ENCODE measurements around the gene SFXN3. TPM values are rescaled to one million over a fixed set of nuclear protein-coding genes. Genes with fewer than 3 reads are reported as not detected.
A peak's percentile ranks its signal among the peaks of the same experiment; 100 is the strongest.

Gene SFXN3
- total and polyA plus RNA-seq, 2 of the 13 experiments (the other 11 are each of a cell fraction or from before 2014, with no cell fraction given), result 16.8 to 71.5 TPM

DNA sequence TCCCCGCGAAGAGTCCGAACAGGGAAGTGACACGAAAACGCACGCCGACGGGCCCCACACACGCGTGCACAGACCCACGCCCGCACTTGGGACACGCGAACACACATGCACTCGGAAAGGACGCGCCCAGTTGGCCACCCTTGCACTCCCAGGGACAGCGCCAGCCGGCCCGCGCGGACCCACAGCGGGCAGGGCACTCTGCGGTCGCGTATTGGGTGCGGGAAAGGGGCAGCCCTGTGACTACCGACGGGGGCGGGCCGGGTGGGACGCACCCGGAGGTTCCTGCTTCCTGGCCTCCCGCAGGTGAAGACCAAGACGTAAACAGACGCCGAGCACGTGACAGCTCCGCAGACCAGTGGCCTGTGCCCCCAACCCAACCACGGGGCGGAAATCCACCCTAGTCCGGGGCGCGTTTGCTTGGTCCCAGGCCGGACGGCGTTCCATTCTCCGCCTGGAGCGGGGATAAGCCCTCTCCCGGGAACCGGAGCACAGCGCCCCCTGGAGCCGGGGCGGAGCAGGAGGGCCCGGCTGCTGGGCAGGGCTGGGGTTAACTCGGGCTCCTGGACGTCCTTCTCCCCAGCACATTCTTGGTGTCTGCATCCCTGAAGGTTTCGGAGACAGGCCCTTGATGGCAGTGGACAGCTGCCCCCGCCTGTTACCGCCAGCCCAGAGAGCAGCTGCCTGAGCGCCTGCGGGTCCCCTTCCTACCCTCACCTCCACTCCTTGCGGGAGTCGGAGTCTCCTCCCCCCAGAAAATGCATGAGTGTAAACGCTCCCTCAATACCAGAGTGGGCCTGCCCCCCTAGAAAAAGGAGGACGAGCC lies 33.5 kb upstream of the SFXN3 start (continued):
- TF ChIP-seq ZNF883 (CRISPR knock-in tag; IDR thresholded peaks at IDR 0.05; ENCODE audit: not compliant biosample characterization), result no peak
- TF ChIP-seq GLI4 (CRISPR knock-in tag; IDR thresholded peaks at IDR 0.05; ENCODE audit: borderline replicate concordance), result no peak
- no peak for TF ChIP-seq TCF7 (IDR thresholded peaks at IDR 0.05; ENCODE audit: low read depth)
- TF ChIP-seq, protein P1, sequence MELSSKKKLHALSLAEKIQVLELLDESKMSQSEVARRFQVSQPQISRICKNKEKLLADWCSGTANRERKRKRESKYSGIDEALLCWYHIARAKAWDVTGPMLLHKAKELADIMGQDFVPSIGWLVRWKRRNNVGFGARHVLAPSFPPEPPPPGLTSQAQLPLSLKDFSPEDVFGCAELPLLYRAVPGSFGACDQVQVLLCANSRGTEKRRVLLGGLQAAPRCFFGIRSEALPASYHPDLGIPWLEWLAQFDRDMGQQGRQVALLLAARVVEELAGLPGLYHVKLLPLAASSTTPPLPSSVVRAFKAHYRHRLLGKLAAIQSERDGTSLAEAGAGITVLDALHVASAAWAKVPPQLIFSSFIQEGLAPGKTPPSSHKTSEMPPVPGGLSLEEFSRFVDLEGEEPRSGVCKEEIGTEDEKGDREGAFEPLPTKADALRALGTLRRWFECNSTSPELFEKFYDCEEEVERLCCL (CRISPR knock-in tag; IDR thresholded peaks at IDR 0.05; ENCODE audit: borderline replicate concordance), result no peak; the same call in 1 of the 2 replicates
- TF ChIP-seq ZNF20 (CRISPR knock-in tag; IDR thresholded peaks at IDR 0.05), result no peak
- TF ChIP-seq EHMT2 (IDR thresholded peaks at IDR 0.05; ENCODE audit: borderline replicate concordance, low read depth, low read length), result no peak
- TF ChIP-seq ZSCAN31 (CRISPR knock-in tag; IDR thresholded peaks at IDR 0.05; ENCODE audit: low read depth), result no peak
- TF ChIP-seq SAFB2 (CRISPR knock-in tag; IDR thresholded peaks at IDR 0.05; ENCODE audit: borderline replicate concordance, low read depth), result peak; percentile 14; the same call in 1 of the 2 replicates
- TF ChIP-seq, protein P2, sequence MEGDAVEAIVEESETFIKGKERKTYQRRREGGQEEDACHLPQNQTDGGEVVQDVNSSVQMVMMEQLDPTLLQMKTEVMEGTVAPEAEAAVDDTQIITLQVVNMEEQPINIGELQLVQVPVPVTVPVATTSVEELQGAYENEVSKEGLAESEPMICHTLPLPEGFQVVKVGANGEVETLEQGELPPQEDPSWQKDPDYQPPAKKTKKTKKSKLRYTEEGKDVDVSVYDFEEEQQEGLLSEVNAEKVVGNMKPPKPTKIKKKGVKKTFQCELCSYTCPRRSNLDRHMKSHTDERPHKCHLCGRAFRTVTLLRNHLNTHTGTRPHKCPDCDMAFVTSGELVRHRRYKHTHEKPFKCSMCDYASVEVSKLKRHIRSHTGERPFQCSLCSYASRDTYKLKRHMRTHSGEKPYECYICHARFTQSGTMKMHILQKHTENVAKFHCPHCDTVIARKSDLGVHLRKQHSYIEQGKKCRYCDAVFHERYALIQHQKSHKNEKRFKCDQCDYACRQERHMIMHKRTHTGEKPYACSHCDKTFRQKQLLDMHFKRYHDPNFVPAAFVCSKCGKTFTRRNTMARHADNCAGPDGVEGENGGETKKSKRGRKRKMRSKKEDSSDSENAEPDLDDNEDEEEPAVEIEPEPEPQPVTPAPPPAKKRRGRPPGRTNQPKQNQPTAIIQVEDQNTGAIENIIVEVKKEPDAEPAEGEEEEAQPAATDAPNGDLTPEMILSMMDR (CRISPR knock-in tag; IDR thresholded peaks at IDR 0.05), result peak; percentile 88
- no peak for TF ChIP-seq ATAD3A (CRISPR knock-in tag; IDR thresholded peaks at IDR 0.05)
- TF ChIP-seq, protein P3, sequence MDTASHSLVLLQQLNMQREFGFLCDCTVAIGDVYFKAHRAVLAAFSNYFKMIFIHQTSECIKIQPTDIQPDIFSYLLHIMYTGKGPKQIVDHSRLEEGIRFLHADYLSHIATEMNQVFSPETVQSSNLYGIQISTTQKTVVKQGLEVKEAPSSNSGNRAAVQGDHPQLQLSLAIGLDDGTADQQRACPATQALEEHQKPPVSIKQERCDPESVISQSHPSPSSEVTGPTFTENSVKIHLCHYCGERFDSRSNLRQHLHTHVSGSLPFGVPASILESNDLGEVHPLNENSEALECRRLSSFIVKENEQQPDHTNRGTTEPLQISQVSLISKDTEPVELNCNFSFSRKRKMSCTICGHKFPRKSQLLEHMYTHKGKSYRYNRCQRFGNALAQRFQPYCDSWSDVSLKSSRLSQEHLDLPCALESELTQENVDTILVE (CRISPR knock-in tag; IDR thresholded peaks at IDR 0.05), result 0 out of 2 replicates have a peak, but pooled peaks have one; percentile 52
- TF ChIP-seq NFKBIZ (CRISPR knock-in tag; IDR thresholded peaks at IDR 0.05), result no peak; the same call in 1 of the 2 replicates
- TF ChIP-seq, protein P4, sequence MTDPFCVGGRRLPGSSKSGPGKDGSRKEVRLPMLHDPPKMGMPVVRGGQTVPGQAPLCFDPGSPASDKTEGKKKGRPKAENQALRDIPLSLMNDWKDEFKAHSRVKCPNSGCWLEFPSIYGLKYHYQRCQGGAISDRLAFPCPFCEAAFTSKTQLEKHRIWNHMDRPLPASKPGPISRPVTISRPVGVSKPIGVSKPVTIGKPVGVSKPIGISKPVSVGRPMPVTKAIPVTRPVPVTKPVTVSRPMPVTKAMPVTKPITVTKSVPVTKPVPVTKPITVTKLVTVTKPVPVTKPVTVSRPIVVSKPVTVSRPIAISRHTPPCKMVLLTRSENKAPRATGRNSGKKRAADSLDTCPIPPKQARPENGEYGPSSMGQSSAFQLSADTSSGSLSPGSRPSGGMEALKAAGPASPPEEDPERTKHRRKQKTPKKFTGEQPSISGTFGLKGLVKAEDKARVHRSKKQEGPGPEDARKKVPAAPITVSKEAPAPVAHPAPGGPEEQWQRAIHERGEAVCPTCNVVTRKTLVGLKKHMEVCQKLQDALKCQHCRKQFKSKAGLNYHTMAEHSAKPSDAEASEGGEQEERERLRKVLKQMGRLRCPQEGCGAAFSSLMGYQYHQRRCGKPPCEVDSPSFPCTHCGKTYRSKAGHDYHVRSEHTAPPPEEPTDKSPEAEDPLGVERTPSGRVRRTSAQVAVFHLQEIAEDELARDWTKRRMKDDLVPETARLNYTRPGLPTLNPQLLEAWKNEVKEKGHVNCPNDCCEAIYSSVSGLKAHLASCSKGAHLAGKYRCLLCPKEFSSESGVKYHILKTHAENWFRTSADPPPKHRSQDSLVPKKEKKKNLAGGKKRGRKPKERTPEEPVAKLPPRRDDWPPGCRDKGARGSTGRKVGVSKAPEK (CRISPR knock-in tag; IDR thresholded peaks at IDR 0.05; ENCODE audit: borderline replicate concordance), result no peak
- no peak for TF ChIP-seq GATA4 (IDR thresholded peaks at IDR 0.05; ENCODE audit: borderline replicate concordance, low read depth)
- TF ChIP-seq, protein P5, sequence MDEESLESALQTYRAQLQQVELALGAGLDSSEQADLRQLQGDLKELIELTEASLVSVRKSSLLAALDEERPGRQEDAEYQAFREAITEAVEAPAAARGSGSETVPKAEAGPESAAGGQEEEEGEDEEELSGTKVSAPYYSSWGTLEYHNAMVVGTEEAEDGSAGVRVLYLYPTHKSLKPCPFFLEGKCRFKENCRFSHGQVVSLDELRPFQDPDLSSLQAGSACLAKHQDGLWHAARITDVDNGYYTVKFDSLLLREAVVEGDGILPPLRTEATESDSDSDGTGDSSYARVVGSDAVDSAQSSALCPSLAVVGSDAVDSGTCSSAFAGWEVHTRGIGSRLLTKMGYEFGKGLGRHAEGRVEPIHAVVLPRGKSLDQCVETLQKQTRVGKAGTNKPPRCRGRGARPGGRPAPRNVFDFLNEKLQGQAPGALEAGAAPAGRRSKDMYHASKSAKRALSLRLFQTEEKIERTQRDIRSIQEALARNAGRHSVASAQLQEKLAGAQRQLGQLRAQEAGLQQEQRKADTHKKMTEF (CRISPR knock-in tag; IDR thresholded peaks at IDR 0.05), result peak; percentile 30; the same call in 1 of the 2 replicates
- TF ChIP-seq, protein P6, sequence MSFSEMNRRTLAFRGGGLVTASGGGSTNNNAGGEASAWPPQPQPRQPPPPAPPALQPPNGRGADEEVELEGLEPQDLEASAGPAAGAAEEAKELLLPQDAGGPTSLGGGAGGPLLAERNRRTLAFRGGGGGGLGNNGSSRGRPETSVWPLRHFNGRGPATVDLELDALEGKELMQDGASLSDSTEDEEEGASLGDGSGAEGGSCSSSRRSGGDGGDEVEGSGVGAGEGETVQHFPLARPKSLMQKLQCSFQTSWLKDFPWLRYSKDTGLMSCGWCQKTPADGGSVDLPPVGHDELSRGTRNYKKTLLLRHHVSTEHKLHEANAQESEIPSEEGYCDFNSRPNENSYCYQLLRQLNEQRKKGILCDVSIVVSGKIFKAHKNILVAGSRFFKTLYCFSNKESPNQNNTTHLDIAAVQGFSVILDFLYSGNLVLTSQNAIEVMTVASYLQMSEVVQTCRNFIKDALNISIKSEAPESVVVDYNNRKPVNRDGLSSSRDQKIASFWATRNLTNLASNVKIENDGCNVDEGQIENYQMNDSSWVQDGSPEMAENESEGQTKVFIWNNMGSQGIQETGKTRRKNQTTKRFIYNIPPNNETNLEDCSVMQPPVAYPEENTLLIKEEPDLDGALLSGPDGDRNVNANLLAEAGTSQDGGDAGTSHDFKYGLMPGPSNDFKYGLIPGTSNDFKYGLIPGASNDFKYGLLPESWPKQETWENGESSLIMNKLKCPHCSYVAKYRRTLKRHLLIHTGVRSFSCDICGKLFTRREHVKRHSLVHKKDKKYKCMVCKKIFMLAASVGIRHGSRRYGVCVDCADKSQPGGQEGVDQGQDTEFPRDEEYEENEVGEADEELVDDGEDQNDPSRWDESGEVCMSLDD (CRISPR knock-in tag; IDR thresholded peaks at IDR 0.05; ENCODE audit: borderline replicate concordance), result peak; percentile 41; the same call in 1 of the 2 replicates
